ENCODE results near the gene NUDT8. TPM values are rescaled to one million over a fixed set of nuclear protein-coding genes. Genes with fewer than 3 reads are reported as not detected.

The NUDT8 gene
- total and polyA plus RNA-seq, 9 of the 15 experiments (the other 6 are each of a cell fraction or from before 2014, with no cell fraction given): 0.23 to 27.8 (median 5.0) TPM

DNA sequence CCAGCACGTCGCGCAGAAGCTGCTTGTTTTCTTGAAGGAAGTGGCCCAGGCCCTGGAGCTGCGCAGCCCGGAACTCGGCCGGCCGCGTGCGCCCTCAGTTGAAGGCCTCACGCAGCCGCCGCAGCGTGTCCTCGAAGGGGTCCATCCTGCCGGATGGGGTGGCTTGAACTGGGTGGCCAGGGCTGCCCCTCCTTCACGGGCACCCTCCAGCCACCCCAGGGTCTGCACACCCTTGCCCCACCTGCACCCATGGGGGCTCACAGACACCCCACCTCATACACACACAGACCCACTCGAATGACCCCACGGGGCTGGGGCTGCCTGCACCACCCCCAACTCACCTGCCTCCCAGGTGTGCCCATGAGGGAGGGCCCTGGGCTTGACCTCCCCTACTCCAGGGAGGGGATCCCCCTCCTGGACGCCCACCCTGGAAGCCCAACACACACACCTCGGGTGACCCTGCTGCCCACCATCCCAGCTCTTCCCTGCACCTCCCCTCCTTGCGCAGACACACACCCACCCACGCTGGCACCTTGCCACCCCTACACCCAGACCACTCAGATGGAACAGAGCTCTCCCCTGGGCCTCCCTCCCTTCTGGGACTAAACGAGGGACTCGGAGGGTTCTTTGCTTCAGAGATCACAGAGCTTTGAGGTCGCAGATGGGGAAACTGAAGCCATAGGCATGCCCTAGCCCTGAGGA, 37.9 kb upstream of the NUDT8 start:
- FAIRE-seq (no peak), ATAC-seq (no peak; the same call in 2 of the 3 replicates), DNase-seq (ENCODE audit: extremely low read depth in 1 of 4, low spot score in 3 of 4) (no peak)
- Histone ChIP-seq H3K79me2 (ENCODE audit: control insufficient read depth, insufficient read depth, low read length) (no peaks in the 10 kb centered on the region), H3K4me3 (no peak overlapping the region), H3K27me3 (ENCODE audit: control insufficient read depth in 2 of 2, insufficient read depth in 2 of 2, low read length in 2 of 2) (peaks cover 16 to 42% of the 10 kb centered on the region in 2 experiments; a peak in 4 of 5 replicates), H4K20me1 (replicated peaks; ENCODE audit: control insufficient read depth, insufficient read depth, low read length) (0 out of 2 replicates have a peak, but pooled peaks cover 9% of the 10 kb centered on the region), H2AFZ (ENCODE audit: low read depth, low read length) (no peak overlapping the region), H3K36me3 (ENCODE audit: control insufficient read depth, insufficient read depth, low read length) (no peaks in the 10 kb centered on the region), H3K9me3 (replicated peaks; ENCODE audit: control insufficient read depth, insufficient read depth, low read depth, low read length) (0 out of 2 replicates have a peak, but pooled peaks cover 1% of the 10 kb centered on the region), H3K4me2 (ENCODE audit: insufficient read depth, low read length) (no peak overlapping the region), H3K4me1 (replicated peaks in 1 of 2; ENCODE audit: control insufficient read depth in 2 of 2, insufficient read depth in 2 of 2, low read length in 2 of 2) (peaks cover 0 to 30% of the 10 kb centered on the region in 2 experiments; a peak in 2 of 5 replicates), H3K27ac (ENCODE audit: extremely low read depth, low read depth, low read length) (no peak overlapping the region), H3K9ac (ENCODE audit: insufficient read depth in 1 of 2, low read depth in 2 of 2, low read length in 2 of 2) (no peak overlapping the region), H3K9me1 (ENCODE audit: control insufficient read depth, insufficient read depth, low read length) (no peaks in the 10 kb centered on the region)
- TF ChIP-seq EGR1 (conservative IDR thresholded peaks at IDR 0.05) (0 out of 2 replicates have a peak, but pooled peaks have one; percentile 9), DACH1 (IDR thresholded peaks at IDR 0.05; ENCODE audit: partially characterized antibody) (no peak), ZNF707 (CRISPR knock-in tag; conservative IDR thresholded peaks at IDR 0.05) (no peak), L3MBTL2 (IDR thresholded peaks at IDR 0.05) (peak; percentile 39; the same call in 1 of the 2 replicates), NRF1 (conservative IDR thresholded peaks at IDR 0.05 in 1 of 2, IDR thresholded peaks at IDR 0.05 in 1 of 2) (peak; percentile 8 to 24; a peak in 1 of 4 replicates), NFIC (IDR thresholded peaks at IDR 0.05) (peak; percentile 48), SMARCB1 (IDR thresholded peaks at IDR 0.05; ENCODE audit: insufficient read length, low read depth) (no peak)
- TF ChIP-seq, protein P1, sequence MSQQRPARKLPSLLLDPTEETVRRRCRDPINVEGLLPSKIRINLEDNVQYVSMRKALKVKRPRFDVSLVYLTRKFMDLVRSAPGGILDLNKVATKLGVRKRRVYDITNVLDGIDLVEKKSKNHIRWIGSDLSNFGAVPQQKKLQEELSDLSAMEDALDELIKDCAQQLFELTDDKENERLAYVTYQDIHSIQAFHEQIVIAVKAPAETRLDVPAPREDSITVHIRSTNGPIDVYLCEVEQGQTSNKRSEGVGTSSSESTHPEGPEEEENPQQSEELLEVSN (IDR thresholded peaks at IDR 0.05; ENCODE audit: borderline replicate concordance in 1 of 2, extremely low read depth in 1 of 2, insufficient read depth in 1 of 2, insufficient read length in 1 of 2, low read depth in 1 of 2, low read length in 1 of 2, poor library complexity in 1 of 2, severe bottlenecking in 1 of 2): peak in 1 of 2 experiments; percentile 67
- in situ Hi-C loops (cut with MboI): loop anchor here (10.0 kb wide), 1 partner anchor 127 kb away; no protein-coding TSS in a partner anchor
- ChIA-PET CTCF (ENCODE audit: low intra/inter-chr PET ratio) (no interaction called here), POLR2A (interaction anchor here (0.8 kb wide), 1 partner anchor 78 kb away, joined by 3 read pairs; no protein-coding TSS in a partner anchor)
- intact Hi-C loops (cut with micrococcal nuclease): no loop called here
- 21% methylated on average over 18 of the region's 26 CpGs for WGBS (ENCODE audit: insufficient coverage, low coverage, missing lambda C conversion rate)
- no TSS peak for BruUV-seq (replicated peaks)

Measured in K562 (cell line).